Subcutaneous adipose tissue (tissue), 4 donors: ENCODE measurements around the gene C10orf53. TPM values are rescaled to one million over a fixed set of nuclear protein-coding genes. Genes with fewer than 3 reads are reported as not detected.

Source experiments
- total RNA-seq, 4 donors: library from RNA; depleted of rRNA; stranded (reverse); fragments of >200 nt; gene quantifications; one replicate each; pipeline ENCODE4 v1.1.0, GENCODE V29; 2016
- TF ChIP-seq, protein P1 (sequence below): fragments of 450-650 bp; IDR thresholded peaks from one replicate; pipeline ENCODE4 v1.5.1; 2016; ENCODE audit warnings: low read depth, mild to moderate bottlenecking, control low read depth, antibody characterized with exemption, moderate library complexity

Gene C10orf53
- total RNA-seq, 4 donors from 2014 or later = not detected

DNA sequence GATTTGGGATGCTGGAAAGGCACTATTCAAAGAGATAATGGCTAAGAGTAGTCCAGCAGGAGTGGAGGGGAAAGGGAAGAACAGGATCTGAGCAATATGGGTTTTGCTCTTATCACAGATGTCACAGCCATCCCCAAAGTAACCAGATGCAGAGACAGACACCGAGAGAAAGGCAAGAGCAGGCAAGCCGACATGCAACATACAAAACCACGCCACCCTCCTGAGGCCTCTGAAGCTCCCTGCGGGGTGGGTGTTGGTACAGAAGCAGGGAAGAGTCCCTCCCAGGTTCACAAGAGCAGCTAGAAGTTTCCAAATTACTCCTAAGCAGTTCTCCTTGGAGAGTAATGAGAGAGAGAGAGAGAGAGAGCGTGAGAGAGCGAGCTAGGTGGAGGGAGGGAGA, 10.8 kb upstream of the C10orf53 start:
- TF ChIP-seq, protein P1, sequence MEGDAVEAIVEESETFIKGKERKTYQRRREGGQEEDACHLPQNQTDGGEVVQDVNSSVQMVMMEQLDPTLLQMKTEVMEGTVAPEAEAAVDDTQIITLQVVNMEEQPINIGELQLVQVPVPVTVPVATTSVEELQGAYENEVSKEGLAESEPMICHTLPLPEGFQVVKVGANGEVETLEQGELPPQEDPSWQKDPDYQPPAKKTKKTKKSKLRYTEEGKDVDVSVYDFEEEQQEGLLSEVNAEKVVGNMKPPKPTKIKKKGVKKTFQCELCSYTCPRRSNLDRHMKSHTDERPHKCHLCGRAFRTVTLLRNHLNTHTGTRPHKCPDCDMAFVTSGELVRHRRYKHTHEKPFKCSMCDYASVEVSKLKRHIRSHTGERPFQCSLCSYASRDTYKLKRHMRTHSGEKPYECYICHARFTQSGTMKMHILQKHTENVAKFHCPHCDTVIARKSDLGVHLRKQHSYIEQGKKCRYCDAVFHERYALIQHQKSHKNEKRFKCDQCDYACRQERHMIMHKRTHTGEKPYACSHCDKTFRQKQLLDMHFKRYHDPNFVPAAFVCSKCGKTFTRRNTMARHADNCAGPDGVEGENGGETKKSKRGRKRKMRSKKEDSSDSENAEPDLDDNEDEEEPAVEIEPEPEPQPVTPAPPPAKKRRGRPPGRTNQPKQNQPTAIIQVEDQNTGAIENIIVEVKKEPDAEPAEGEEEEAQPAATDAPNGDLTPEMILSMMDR = no peak

DNA sequence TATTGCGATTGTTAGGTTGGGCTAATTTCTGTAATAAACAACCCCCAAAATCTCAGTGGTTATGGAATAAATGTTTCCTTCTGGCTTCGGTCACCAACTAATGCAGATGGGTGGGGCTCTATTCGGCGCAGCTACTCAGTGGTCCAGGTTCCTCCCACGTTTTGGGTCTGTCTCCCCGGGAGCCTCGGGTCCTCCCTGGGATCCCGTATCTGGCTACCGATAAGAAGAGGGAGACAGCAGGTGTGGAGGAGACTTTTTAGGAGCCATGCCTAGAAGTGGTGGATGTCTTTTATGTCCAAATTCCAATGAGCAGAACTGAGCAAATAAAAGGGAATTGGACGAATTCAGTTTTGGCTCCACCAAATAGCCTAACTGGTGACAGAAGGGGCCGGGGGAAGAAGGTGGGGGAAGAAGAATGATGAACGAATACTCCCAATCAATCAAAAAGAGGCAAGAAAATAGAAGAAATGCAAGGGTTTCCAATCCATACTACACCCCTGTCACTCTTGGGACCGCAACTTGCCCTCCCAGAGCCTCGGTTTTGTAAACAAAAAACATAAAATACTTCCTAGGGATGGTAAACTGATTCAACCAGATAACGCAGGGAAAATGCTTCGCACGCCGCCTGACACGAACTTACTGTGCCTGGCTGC, 498 bp upstream of the C10orf53 start:
- TF ChIP-seq, protein P1 = no peak

DNA sequence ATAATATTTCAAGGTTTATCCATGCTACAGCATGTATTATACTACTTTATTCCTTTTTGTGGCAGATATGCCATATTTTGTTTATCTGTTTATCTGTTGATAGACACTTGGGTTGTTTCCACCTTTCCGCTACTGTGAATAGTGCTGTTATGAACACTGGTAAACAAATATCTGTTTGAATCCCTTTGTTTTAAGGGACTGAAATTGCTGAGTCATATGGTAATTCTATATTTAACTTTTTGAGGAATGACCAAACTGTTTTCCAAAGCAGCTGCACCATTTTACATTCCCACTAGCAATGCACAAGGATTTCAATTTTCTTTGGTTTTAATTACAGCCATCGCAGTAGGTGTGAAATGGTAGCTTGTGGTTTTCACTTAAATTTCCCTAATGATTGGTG, 3.4 kb downstream of the C10orf53 start:
- TF ChIP-seq, protein P1 = no peak

DNA sequence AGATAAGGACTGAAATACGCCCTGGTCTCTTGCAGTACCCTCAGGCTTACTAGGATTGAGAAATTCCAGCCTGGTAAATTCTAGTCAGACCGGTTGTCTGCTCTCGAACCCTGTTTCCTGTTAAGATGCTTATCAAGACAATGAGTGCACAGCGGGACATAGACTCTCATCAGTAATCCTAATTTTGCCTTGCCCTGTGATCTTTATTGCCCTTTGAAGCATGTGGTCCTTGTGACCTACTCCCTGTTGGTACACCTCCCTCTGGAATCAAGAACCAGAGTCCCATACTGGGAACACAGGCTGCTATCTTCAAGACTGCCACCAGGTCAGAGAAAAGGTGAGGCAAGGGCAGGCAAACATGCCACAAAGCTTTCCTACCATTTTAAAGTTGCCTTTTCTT, 7.2 kb downstream of the C10orf53 start:
- TF ChIP-seq, protein P1 = no peak

DNA sequence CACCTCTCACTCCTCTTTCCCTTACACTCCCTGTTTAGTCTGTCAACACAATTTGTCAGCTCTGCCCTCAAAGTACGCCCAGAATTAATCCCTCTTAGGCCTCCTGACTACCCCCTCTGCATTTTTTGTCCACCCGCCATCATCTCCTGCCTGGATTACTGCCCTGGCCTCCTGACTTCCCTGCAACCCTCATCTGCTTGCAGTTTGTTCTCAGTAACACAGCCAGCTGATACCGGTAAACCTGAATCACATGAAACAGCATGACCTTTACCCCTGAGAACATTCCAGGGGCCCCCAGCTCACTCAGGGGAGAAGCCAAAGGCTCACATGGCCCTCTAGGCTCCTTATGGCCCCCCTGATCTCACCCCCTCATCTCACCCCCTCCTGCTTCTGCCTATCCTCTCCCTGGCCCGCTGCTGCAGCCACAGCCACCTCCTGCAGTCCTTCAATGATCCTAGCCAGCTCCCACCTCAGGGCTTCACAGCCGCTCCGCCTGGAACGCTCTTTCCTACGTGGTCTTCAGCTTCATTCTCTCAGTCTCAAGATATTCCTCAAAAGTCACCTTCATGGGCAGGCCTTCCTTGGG, 8.9 kb downstream of the C10orf53 start:
- TF ChIP-seq, protein P1 = no peak

DNA sequence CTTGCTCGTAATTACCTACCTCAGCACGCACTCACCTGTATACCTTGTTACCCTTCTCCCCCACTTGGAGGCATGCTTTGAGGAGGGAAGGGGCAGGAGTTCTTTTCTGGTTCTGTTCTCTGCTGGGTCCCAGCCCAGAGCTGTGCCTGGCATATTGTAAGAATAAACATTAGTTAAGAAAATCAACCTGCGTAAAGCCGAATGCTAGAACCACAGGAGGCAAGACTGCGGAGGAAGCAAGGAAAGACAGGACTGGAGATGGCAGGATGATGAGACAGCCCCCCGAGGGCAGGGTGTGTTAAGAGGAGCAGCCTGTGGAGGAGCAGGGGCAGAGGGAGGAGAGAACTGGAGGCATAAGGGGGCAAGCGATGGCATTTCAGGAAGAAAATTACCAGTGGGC, 9.5 kb downstream of the C10orf53 start:
- TF ChIP-seq, protein P1 = no peak

DNA sequence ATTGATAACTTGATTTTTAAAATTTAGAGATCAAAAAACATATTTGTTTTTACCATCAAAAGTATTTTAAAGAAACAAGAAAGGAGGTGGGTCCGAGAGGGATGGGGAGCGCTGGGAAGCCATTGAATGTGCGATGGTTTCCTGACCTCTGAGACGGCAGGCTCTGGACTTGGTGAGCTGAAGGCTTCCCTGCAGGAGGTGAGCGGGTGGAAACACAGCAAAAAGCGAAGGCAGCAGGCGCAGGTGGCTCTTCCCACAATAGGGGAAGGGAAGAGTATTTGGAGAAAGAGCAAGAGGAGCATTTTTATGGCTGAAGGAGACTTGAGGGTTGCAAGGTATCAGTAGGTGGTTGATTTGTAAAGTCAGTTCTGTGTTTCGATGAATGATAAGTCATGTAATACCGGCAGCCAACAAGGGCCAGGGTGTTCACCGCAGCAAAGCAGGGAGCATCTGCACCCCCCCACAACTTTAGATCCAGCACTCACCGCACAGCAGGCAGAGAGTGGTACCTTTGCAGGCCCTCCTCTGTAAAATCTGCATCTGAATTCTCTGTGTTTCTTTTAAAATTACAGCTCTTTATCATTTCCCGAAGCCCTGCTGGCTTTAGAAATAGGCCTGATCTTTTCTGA, 10.5 kb downstream of the C10orf53 start:
- TF ChIP-seq, protein P1 = no peak
